ENCODE results near the gene PCBP3. TPM values are rescaled to one million over a fixed set of nuclear protein-coding genes. Genes with fewer than 3 reads are reported as not detected.
"Not testable (repeated sequence)": the region's sequence is repeated elsewhere in the genome, so short reads cannot be mapped to it uniquely, and the experiment has no call there.

PCBP3 gene
- total RNA-seq, 1 donor from 2014 or later, result 1.5 TPM

DNA sequence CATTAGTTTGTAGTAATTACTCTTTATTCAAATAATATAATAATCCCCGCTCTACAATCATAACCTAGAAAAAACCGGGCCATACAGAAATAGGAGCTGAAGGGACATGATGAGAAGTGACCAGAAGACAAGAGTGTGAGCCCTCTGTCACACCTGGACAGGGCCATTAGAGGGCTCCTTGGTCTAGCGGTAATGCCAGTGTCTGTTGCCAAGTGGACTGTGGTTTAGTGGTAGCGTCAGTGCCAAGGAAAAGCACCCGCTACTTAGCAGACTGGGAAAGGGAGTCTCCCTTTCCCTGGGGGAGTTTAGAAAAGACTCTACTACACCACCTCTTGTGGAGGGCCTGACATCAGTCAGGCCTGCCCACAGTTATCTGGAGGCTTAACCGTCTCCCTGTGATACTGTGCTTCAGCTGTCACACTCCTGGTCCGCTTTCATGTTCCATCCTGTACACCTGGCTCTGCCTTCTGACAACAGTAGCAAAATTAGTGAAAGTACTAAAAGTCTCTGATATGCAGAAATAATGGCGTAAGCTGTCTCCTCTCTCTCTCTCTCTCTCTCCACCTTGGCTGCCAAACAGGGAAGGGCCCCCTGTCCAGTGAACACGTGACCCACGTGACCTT is 19.2 kb downstream of the PCBP3 start:
- DNase-seq (ENCODE audit: extremely low read depth, low read depth, low spot score), result not testable (repeated sequence)

DNA sequence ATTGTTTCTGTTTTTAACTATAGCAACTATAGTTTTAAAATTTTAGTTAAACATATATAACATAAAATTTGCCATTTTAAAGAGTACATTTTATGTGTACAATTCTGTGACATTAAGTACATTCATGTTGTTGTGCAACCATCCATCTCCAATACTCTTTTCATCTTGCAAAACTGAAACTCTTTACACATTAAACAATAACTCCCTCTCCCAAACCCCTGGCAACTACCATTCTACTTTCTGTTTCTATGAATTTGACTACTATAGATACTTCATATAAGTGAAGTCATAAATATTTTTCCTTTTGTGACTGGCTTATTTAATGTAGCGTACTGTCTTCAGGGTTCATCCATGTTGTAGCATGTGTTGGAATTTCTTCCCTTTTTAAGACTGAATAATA is 25.9 kb downstream of the PCBP3 start:
- DNase-seq (ENCODE audit: extremely low read depth, low read depth, low spot score), result no peak

GRCh38 chr21:45670731-45671130 is 27.2 kb downstream of the PCBP3 start:
- no peak for DNase-seq (ENCODE audit: extremely low read depth, low read depth, low spot score)

- DNase-seq (ENCODE audit: extremely low read depth, low read depth, low spot score), result not testable (repeated sequence)
Observed at GRCh38 chr21:45678790-45679189, 35.3 kb downstream of the PCBP3 start.

- DNase-seq (ENCODE audit: extremely low read depth, low read depth, low spot score), result no peak
Observed at GRCh38 chr21:45680215-45680614, 36.7 kb downstream of the PCBP3 start.

GRCh38 chr21:45695086-45695485 is 51.6 kb downstream of the PCBP3 start:
- no peak for DNase-seq (ENCODE audit: extremely low read depth, low read depth, low spot score)

GRCh38 chr21:45698493-45699184 is 55.1 kb downstream of the PCBP3 start:
- DNase-seq (ENCODE audit: extremely low read depth, low read depth, low spot score), result no peak

- no peak for DNase-seq (ENCODE audit: extremely low read depth, low read depth, low spot score)
Observed at GRCh38 chr21:45699251-45699942, 55.9 kb downstream of the PCBP3 start.

DNA sequence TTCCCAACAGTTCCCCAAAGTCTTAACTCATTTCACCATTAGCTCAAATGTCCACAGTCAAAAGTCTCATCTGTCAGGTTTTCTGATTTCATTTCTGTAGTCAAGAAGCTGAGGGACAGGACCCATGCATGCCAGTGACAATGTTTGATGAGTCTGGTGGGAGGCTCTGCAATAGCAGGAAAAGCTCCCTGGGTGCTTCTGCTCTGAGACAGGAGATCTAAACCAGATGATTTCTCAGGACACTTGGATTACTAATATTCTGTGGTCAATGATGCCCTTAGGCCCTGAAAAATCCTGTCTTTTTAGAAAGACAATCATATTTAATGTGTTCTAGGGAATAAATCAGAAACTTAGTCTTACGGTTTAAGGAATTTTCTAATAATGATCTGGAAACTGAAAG is 56.4 kb downstream of the PCBP3 start:
- DNase-seq (ENCODE audit: extremely low read depth, low read depth, low spot score), result no peak

- no peak for DNase-seq (ENCODE audit: extremely low read depth, low read depth, low spot score)
Observed at GRCh38 chr21:45700461-45700860, 56.9 kb downstream of the PCBP3 start.

GRCh38 chr21:45704311-45705108 is 61.0 kb downstream of the PCBP3 start:
- no peak for DNase-seq (ENCODE audit: extremely low read depth, low read depth, low spot score)

- DNase-seq (ENCODE audit: extremely low read depth, low read depth, low spot score), result no peak
Observed at GRCh38 chr21:45706299-45706698, 62.8 kb downstream of the PCBP3 start.

DNA sequence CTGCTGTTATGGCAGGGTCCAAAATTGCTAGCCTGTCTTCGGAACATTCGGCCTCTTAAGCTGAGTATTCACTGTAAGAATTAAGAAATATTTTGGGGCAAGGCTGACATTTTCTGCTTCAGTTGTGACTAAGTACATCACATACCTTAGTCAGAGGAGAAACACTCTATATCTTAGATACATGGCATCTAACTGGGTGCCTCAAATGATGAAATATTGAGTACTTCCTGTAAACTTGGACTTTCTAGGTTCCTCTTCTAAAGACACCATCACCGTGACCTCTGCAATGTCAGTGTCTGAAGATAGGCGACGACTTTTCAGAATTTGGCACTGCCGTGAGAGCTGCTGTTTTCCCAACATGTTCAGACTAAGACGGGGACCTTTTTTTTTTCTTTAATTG is 65.6 kb downstream of the PCBP3 start:
- DNase-seq (ENCODE audit: extremely low read depth, low read depth, low spot score), result no peak

DNA sequence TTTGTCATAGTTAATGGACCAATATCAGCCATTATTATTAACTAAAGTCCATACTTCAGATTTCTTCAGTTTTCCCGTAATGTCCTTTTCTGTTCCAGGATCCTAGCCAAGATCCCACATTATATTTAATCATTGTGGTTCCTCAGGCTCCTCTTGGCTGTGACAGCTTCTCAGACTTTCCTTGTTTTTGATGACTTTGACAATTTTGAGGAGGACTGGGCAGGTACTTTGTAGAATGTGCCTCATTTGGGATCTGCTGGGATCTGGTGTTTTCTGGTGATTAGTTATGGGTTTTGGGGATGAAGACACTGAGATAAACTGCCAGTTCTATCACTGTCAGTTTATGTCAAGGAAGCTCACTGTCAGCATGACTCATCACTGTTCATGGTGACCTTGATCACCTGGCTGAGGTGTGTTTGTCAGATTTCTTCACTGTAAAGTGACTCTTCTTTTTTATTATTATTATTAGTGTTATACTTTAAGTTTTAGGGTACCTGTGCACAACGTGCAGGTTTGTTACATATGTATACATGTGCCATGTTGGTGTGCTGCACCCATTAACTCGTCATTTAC is 66.3 kb downstream of the PCBP3 start:
- no peak for DNase-seq (ENCODE audit: extremely low read depth, low read depth, low spot score)

DNA sequence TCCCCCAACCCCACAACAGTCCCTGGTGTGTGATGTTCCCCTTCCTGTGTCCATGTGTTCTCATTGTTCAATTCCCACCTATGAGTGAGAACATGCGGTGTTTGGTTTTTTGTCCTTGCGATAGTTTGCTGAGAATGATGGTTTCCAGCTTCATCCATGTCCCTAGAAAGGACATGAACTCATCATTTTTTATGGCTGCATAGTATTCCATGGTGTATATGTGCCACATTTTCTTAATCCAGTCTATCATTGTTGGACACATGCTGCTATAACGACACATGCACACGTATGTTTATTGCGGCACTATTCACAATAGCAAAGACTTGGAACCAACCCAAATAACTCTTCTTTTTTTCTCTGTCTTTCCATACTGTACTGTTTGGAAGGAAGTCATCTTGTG is 66.8 kb downstream of the PCBP3 start:
- DNase-seq (ENCODE audit: extremely low read depth, low read depth, low spot score), result not testable (repeated sequence)

GRCh38 chr21:45713613-45714012 is 70.1 kb downstream of the PCBP3 start:
- DNase-seq (ENCODE audit: extremely low read depth, low read depth, low spot score), result no peak

DNA sequence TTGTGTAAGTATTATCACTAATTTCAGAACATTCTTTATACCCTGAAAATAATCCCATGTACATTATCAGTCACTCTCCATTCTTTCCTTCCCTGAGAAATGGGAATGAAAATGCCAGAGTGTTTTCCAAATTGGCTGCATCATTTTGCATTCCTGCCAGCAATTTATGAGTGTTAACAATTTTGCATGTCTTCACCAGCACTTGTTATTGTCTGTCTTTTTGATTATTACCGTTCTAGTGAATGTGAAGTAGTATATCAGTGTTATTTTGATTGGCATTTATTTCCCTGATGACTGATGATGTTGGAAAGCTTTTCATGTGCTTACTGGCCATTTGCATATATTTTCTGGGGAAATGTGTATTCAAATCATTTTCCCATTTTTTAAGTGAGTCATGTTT is 71.9 kb downstream of the PCBP3 start:
- no peak for DNase-seq (ENCODE audit: extremely low read depth, low read depth, low spot score)

DNA sequence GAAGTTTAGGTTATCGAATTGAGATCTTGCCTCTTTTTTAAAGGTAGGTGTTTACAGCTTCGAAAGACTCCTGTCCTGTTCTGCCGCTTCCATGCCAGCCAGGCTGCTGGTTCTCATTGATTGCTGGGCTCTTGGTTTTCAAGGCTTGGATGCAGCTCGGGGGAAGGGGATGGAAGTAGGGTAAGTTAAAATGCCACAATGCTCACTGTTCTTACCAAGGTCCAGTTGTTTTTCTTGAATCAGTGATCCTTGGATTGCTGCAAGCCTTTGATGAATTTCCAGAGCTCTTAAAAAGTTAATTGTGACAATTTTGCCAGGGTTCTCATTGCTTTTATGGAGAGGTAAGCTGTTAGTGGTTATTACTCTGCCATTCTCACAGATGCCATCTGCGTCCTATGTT is 74.9 kb downstream of the PCBP3 start:
- DNase-seq (ENCODE audit: extremely low read depth, low read depth, low spot score), result no peak

DNA sequence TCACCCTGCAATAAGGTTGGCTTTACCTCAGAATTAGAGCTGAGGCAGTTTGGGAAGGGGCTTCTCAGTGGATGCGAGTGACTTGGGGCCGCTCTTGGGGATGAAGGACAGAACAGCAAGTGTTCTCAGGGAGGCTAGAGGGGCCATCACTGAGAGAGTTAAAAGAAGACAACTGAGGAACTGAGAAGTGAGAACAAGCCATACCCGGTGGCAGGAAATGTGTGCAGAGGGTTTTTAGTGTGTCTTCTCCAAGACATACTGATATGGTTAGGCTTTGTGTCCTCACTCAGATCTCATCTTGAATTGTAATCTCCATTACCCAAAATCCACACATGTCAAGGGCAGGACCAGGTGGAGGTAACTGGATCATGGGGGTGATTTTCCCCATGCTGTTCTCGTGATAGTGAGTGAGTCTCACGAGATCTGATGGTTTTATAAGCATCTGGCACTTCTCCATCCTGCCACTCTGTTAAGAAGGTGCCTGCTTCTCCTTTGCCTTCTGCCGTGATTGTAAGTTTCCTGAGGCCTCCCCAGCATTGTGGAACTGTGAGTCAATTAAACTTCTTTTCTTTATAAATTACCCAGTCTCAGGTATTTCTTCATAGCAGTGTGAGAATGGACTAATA is 75.8 kb downstream of the PCBP3 start:
- no peak for DNase-seq (ENCODE audit: extremely low read depth, low read depth, low spot score)

DNA sequence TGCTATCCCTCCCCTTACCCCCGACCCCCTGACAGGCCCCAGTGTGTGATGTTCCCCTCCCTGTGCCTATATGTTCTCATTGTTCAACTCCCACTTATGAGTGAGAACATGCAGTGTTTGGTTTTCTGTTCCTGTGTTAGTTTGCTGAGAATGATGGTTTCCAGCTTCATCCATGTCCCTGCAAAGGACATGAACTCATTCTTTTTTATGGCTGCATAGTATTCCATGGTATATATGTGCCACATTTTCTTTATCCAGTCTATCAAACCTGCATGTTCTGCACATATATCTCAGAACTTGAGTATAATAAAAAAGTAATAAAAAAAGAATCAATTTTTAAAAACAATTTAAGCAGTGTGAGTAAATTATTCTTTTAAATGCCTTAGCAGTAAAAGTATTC is 76.7 kb downstream of the PCBP3 start:
- DNase-seq (ENCODE audit: extremely low read depth, low read depth, low spot score), result not testable (repeated sequence)

All from glomerular endothelial cell (primary cell).